ENCODE data around the gene LAD1. TPM values are rescaled to one million over a fixed set of nuclear protein-coding genes. Genes with fewer than 3 reads are reported as not detected.
A peak's percentile ranks its signal among the peaks of the same experiment; 100 is the strongest.

Gene LAD1
- total and polyA plus RNA-seq, 2 of the 13 experiments (the other 11 are each of a cell fraction or from before 2014, with no cell fraction given) = 10.8 to 65.6 TPM

DNA sequence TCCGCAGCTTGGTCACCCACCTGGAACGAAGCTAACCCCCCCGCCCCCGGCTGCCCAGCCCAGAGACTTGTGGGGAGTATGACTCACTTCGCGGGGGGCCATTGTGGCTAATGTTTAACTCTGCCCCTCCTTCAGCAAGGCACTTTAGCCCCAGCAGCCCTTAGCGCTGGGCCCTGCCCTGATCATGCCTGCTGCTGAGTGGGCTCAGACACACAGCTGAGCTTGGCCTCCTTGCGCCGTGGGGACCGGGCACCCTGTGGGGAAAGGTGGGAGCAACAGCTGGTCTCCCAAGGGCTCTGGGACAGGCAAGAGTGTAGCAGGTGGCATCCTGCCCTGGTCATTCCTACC, 6.3 kb upstream of the LAD1 start (continued):
- TF ChIP-seq, protein P1, sequence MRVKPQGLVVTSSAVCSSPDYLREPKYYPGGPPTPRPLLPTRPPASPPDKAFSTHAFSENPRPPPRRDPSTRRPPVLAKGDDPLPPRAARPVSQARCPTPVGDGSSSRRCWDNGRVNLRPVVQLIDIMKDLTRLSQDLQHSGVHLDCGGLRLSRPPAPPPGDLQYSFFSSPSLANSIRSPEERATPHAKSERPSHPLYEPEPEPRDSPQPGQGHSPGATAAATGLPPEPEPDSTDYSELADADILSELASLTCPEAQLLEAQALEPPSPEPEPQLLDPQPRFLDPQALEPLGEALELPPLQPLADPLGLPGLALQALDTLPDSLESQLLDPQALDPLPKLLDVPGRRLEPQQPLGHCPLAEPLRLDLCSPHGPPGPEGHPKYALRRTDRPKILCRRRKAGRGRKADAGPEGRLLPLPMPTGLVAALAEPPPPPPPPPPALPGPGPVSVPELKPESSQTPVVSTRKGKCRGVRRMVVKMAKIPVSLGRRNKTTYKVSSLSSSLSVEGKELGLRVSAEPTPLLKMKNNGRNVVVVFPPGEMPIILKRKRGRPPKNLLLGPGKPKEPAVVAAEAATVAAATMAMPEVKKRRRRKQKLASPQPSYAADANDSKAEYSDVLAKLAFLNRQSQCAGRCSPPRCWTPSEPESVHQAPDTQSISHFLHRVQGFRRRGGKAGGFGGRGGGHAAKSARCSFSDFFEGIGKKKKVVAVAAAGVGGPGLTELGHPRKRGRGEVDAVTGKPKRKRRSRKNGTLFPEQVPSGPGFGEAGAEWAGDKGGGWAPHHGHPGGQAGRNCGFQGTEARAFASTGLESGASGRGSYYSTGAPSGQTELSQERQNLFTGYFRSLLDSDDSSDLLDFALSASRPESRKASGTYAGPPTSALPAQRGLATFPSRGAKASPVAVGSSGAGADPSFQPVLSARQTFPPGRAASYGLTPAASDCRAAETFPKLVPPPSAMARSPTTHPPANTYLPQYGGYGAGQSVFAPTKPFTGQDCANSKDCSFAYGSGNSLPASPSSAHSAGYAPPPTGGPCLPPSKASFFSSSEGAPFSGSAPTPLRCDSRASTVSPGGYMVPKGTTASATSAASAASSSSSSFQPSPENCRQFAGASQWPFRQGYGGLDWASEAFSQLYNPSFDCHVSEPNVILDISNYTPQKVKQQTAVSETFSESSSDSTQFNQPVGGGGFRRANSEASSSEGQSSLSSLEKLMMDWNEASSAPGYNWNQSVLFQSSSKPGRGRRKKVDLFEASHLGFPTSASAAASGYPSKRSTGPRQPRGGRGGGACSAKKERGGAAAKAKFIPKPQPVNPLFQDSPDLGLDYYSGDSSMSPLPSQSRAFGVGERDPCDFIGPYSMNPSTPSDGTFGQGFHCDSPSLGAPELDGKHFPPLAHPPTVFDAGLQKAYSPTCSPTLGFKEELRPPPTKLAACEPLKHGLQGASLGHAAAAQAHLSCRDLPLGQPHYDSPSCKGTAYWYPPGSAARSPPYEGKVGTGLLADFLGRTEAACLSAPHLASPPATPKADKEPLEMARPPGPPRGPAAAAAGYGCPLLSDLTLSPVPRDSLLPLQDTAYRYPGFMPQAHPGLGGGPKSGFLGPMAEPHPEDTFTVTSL (CRISPR knock-in tag; IDR thresholded peaks at IDR 0.05; ENCODE audit: borderline replicate concordance) = no peak; the same call in 1 of the 2 replicates
- TF ChIP-seq, protein P2, sequence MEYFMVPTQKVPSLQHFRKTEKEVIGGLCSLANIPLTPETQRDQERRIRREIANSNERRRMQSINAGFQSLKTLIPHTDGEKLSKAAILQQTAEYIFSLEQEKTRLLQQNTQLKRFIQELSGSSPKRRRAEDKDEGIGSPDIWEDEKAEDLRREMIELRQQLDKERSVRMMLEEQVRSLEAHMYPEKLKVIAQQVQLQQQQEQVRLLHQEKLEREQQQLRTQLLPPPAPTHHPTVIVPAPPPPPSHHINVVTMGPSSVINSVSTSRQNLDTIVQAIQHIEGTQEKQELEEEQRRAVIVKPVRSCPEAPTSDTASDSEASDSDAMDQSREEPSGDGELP (IDR thresholded peaks at IDR 0.05; ENCODE audit: borderline replicate concordance, low read depth) = peak; percentile 79
- TF ChIP-seq PAX8 (CRISPR knock-in tag; IDR thresholded peaks at IDR 0.05; ENCODE audit: borderline replicate concordance) = no peak
- no peak for TF ChIP-seq FOXC1 (CRISPR knock-in tag; IDR thresholded peaks at IDR 0.05; ENCODE audit: borderline replicate concordance)
- TF ChIP-seq ZNF577 (CRISPR knock-in tag; IDR thresholded peaks at IDR 0.05; ENCODE audit: borderline replicate concordance, low read depth) = no peak
- peak in 1 of 2 experiments; percentile 59; a peak in 1 of 4 replicates for TF ChIP-seq EP300 (IDR thresholded peaks at IDR 0.05; ENCODE audit: low read depth in 2 of 2, low read length in 2 of 2)
- 0 out of 2 replicates have a peak, but pooled peaks have one; percentile 48 for TF ChIP-seq EP300 (CRISPR knock-in tag; IDR thresholded peaks at IDR 0.05; ENCODE audit: borderline replicate concordance)
- TF ChIP-seq, protein P3, sequence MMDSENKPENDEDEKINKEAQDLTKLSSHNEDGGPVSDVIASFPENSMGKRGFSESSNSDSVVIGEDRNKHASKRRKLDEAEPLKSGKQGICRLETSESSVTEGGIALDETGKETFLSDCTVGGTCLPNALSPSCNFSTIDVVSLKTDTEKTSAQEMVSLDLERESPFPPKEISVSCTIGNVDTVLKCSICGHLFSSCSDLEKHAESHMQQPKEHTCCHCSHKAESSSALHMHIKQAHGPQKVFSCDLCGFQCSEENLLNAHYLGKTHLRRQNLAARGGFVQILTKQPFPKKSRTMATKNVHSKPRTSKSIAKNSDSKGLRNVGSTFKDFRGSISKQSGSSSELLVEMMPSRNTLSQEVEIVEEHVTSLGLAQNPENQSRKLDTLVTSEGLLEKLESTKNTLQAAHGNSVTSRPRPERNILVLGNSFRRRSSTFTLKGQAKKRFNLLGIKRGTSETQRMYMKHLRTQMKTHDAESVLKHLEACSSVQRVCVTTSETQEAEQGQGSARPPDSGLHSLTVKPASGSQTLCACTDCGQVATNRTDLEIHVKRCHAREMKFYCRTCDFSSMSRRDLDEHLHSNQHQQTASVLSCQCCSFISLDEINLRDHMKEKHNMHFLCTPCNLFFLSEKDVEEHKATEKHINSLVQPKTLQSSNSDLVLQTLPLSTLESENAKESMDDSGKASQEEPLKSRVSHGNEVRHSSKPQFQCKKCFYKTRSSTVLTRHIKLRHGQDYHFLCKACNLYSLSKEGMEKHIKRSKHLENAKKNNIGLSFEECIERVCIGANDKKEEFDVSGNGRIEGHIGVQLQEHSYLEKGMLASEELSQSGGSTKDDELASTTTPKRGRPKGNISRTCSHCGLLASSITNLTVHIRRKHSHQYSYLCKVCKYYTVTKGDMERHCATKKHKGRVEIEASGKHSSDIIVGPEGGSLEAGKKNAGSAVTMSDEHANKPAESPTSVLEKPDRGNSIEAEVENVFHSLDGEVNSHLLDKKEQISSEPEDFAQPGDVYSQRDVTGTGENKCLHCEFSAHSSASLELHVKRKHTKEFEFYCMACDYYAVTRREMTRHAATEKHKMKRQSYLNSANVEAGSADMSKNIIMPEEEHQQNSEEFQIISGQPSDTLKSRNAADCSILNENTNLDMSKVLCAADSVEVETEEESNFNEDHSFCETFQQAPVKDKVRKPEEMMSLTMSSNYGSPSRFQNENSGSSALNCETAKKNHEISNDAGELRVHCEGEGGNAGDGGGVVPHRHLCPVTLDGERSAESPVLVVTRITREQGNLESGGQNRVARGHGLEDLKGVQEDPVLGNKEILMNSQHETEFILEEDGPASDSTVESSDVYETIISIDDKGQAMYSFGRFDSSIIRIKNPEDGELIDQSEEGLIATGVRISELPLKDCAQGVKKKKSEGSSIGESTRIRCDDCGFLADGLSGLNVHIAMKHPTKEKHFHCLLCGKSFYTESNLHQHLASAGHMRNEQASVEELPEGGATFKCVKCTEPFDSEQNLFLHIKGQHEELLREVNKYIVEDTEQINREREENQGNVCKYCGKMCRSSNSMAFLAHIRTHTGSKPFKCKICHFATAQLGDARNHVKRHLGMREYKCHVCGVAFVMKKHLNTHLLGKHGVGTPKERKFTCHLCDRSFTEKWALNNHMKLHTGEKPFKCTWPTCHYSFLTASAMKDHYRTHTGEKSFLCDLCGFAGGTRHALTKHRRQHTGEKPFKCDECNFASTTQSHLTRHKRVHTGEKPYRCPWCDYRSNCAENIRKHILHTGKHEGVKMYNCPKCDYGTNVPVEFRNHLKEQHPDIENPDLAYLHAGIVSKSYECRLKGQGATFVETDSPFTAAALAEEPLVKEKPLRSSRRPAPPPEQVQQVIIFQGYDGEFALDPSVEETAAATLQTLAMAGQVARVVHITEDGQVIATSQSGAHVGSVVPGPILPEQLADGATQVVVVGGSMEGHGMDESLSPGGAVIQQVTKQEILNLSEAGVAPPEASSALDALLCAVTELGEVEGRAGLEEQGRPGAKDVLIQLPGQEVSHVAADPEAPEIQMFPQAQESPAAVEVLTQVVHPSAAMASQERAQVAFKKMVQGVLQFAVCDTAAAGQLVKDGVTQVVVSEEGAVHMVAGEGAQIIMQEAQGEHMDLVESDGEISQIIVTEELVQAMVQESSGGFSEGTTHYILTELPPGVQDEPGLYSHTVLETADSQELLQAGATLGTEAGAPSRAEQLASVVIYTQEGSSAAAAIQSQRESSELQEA (CRISPR knock-in tag; IDR thresholded peaks at IDR 0.05; ENCODE audit: not compliant biosample characterization) = no peak
- TF ChIP-seq, protein P4, sequence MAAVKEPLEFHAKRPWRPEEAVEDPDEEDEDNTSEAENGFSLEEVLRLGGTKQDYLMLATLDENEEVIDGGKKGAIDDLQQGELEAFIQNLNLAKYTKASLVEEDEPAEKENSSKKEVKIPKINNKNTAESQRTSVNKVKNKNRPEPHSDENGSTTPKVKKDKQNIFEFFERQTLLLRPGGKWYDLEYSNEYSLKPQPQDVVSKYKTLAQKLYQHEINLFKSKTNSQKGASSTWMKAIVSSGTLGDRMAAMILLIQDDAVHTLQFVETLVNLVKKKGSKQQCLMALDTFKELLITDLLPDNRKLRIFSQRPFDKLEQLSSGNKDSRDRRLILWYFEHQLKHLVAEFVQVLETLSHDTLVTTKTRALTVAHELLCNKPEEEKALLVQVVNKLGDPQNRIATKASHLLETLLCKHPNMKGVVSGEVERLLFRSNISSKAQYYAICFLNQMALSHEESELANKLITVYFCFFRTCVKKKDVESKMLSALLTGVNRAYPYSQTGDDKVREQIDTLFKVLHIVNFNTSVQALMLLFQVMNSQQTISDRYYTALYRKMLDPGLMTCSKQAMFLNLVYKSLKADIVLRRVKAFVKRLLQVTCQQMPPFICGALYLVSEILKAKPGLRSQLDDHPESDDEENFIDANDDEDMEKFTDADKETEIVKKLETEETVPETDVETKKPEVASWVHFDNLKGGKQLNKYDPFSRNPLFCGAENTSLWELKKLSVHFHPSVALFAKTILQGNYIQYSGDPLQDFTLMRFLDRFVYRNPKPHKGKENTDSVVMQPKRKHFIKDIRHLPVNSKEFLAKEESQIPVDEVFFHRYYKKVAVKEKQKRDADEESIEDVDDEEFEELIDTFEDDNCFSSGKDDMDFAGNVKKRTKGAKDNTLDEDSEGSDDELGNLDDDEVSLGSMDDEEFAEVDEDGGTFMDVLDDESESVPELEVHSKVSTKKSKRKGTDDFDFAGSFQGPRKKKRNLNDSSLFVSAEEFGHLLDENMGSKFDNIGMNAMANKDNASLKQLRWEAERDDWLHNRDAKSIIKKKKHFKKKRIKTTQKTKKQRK (IDR thresholded peaks at IDR 0.05; ENCODE audit: low read length) = no peak
- no peak for TF ChIP-seq BHLHE40 (IDR thresholded peaks at IDR 0.05; ENCODE audit: low read length)
- TF ChIP-seq ZNF12 (CRISPR knock-in tag; IDR thresholded peaks at IDR 0.05) = no peak

Data from HepG2 (cell line).